Endothelial cell (in vitro differentiated cells): Measurements from ENCODE around the gene NOXRED1. TPM values are rescaled to one million over a fixed set of nuclear protein-coding genes. Genes with fewer than 3 reads are reported as not detected.

Source experiments
- DNase-seq: peaks from one replicate; pipeline ENCODE4 v3.0.0; 2021; ENCODE audit warnings: low spot score
- H3K27ac Mint-ChIP-seq: one replicate; pipeline ENCODE4 v1.8.0; 2021; ENCODE audit warnings: mixed read lengths, inconsistent platforms; ENCODE audit not compliant: unreplicated experiment
- H3K27me3 Mint-ChIP-seq: one replicate; pipeline ENCODE4 v1.8.0; 2021; ENCODE audit warnings: mild to moderate bottlenecking, moderate library complexity, mixed read lengths, inconsistent platforms; ENCODE audit not compliant: unreplicated experiment
- H3K36me3 Mint-ChIP-seq: one replicate; pipeline ENCODE4 v1.8.0; 2021; ENCODE audit warnings: mild to moderate bottlenecking, low read depth, mixed read lengths, inconsistent platforms; ENCODE audit not compliant: unreplicated experiment
- H3K4me1 Mint-ChIP-seq: one replicate; pipeline ENCODE4 v1.8.0; 2021; ENCODE audit warnings: mild to moderate bottlenecking, mixed read lengths, inconsistent platforms; ENCODE audit not compliant: unreplicated experiment
- H3K4me3 Mint-ChIP-seq: one replicate; pipeline ENCODE4 v1.8.0; 2021; ENCODE audit warnings: mild to moderate bottlenecking, mixed read lengths, inconsistent platforms; ENCODE audit not compliant: unreplicated experiment
- H3K9me3 Mint-ChIP-seq: one replicate; pipeline ENCODE4 v1.8.0; 2021; ENCODE audit warnings: mixed read lengths, inconsistent platforms; ENCODE audit not compliant: unreplicated experiment
- total RNA-seq: library from RNA; stranded (reverse); fragmentation: NEBNext Ultra II Directional; extraction: Animal tissue kit (Norgen Biotek cat#: 25700); gene quantifications from one replicate; pipeline ENCODE4 v1.2.1, GENCODE V29; 2021; ENCODE audit not compliant: unreplicated experiment
- TF ChIP-seq, protein P1 (sequence below): fragments of 200-600 bp; sonication (generic); IDR thresholded peaks from one replicate; pipeline ENCODE4 v1.5.0; 2021; ENCODE audit warnings: antibody characterized with exemption; ENCODE audit not compliant: unreplicated experiment

Gene NOXRED1
- total RNA-seq, 1 donor from 2014 or later: 0.49 TPM

DNA sequence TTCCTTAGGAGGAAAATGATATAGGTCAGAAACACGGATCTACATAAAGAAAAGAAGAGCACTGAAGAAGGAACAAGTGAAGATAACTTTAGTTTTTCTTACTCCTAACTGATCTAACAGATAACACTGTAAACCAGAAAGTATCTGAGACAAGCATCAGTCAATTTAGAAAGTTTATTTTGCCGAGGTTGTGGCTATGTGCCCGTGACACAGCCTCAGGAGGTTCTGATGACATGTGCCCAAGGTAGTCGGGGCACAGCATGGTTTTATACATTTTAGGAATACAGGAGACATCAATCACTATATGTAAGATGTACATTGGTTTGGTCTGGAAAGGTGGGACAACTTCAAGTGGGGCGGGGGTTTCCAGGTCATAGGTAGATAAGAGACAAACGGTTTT is 23.1 kb downstream of the NOXRED1 start:
- Mint-ChIP-seq H3K36me3 (no peaks in the 10 kb centered on the region), H3K27me3 (peaks cover under 1% of the 10 kb centered on the region), H3K4me1 (no peaks in the 10 kb centered on the region), H3K27ac (no peak overlapping the region), H3K9me3 (no peaks in the 10 kb centered on the region), H3K4me3 (no peak overlapping the region)
- DNase-seq: no peak
- TF ChIP-seq, protein P1, sequence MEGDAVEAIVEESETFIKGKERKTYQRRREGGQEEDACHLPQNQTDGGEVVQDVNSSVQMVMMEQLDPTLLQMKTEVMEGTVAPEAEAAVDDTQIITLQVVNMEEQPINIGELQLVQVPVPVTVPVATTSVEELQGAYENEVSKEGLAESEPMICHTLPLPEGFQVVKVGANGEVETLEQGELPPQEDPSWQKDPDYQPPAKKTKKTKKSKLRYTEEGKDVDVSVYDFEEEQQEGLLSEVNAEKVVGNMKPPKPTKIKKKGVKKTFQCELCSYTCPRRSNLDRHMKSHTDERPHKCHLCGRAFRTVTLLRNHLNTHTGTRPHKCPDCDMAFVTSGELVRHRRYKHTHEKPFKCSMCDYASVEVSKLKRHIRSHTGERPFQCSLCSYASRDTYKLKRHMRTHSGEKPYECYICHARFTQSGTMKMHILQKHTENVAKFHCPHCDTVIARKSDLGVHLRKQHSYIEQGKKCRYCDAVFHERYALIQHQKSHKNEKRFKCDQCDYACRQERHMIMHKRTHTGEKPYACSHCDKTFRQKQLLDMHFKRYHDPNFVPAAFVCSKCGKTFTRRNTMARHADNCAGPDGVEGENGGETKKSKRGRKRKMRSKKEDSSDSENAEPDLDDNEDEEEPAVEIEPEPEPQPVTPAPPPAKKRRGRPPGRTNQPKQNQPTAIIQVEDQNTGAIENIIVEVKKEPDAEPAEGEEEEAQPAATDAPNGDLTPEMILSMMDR: no peak

DNA sequence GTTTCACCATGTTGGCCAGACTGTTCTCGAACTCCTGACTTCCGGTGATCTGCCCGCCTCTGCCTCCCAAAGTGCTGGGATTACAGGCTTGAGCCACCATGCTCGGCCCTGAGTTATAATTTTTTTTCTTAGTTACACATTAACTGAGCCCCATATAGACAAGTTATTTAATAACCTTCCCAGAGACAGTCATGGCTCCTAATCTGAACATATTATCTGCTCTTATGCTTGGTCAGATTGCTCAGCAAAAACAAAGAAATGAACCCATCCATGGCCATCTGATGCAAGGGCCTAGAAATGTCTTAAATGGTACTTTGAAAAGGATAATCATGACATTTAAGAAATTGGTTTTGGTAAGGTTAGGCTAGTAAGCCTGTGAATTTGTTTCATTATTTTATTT is 33.1 kb downstream of the NOXRED1 start:
- TF ChIP-seq, protein P1: no peak
- no peak for DNase-seq
- H3K27ac Mint-ChIP-seq: no peak overlapping the region
- no peak overlapping the region for H3K4me3 Mint-ChIP-seq
- no peaks in the 10 kb centered on the region for H3K4me1 Mint-ChIP-seq
- no peaks in the 10 kb centered on the region for H3K9me3 Mint-ChIP-seq
- peaks cover 2% of the 10 kb centered on the region for H3K27me3 Mint-ChIP-seq
- H3K36me3 Mint-ChIP-seq: no peaks in the 10 kb centered on the region

DNA sequence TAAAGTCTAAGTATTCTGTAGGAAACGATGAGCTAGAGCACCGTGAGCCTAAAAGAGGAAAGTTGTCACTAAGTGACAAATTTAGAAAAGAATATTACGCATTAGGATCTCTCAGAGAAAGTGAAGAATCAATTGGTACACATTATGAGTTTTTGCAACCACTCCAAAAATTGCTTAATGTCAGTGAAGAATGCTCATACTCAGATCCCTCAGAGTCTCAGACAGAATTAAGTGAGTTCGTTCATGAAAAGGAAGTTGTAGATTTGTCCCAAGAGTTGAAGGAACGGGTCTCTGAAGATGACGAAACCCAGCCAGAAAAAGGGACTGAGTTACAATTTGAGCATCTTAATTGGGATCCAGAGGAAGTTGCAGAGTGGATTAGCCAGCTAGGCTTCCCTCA is 44.6 kb downstream of the NOXRED1 start:
- no peak overlapping the region for H3K4me3 Mint-ChIP-seq
- no peaks in the 10 kb centered on the region for H3K9me3 Mint-ChIP-seq
- no peak overlapping the region for H3K27ac Mint-ChIP-seq
- DNase-seq: no peak
- TF ChIP-seq, protein P1: no peak
- H3K27me3 Mint-ChIP-seq: peaks cover 5% of the 10 kb centered on the region
- H3K4me1 Mint-ChIP-seq: peaks cover 12% of the 10 kb centered on the region
- no peaks in the 10 kb centered on the region for H3K36me3 Mint-ChIP-seq

DNA sequence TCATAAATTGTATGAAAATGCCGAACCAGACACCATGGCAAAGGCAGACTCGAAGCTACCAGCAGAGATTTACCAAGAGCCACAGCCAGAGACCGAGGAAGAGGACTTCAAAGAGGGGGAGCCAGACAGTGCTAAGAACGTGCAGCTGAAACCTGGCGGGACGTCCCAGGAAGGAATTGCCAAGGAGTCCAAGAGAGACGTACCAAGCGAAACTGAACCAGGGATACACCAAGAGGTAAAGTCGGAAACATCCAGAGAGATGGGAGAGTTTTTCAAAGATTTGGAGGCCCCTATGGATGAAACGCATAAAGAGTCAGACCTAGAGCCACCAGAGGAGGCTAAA is 45.9 kb downstream of the NOXRED1 start:
- TF ChIP-seq, protein P1: no peak
- no peak overlapping the region for H3K27ac Mint-ChIP-seq
- no peaks in the 10 kb centered on the region for H3K9me3 Mint-ChIP-seq
- H3K27me3 Mint-ChIP-seq: peaks cover 5% of the 10 kb centered on the region
- peaks cover 12% of the 10 kb centered on the region for H3K4me1 Mint-ChIP-seq
- no peak overlapping the region for H3K4me3 Mint-ChIP-seq
- no peaks in the 10 kb centered on the region for H3K36me3 Mint-ChIP-seq
- no peak for DNase-seq

DNA sequence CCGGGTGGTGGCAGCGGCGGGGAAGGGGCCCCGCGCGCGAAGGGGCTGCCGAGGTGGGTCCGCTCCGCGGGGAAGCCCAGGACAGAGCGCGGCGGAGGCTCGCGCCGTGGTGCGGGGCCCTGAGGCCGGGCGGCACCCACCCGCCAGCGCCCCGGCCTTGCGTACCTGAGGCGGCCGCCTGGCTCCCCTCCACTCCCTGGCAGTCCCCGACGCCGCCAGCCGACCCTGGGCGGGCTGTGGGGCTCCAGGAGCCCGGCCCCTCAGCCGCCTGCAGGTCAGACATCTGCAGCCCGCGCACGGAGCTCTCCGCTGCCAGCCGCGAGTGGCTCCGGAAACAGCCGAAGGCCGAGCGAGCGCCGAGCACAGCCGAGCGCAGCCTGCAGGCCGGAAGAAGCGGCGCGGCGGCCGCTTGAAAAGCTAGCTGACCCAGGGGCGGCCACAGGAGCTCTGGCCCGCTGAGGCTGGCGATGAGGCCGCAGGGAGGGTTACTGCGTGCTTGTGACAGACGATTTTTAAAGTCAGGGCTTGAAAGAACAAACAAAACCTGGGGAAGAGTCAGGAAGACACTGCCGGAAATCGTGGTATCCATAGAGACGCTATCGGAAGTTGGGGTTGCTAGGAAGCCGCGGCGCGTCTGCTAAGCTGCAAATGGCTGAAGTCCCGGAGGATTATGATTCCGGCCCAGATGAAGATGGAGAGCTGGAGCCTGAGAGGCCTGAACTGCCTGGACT is 46.4 kb downstream of the NOXRED1 start, which contains the start of the genes SAMD15 and TMED8:
TSS of gene SAMD15 (plus strand) at position 609 of the 731 bp plus-strand sequence. CDS start at position 649, 40 bp downstream.
TSS of gene TMED8 (minus strand) at position 324 of the 731 bp plus-strand sequence. CDS start at position 283, 41 bp downstream.
- H3K27ac Mint-ChIP-seq: peak within 1 kb of the TSS; percentile 85
- DNase-seq: peak; percentile 92
- H3K4me3 Mint-ChIP-seq: peak within 1 kb of the TSS; percentile 89
- peaks cover 5% of the 10 kb centered on the region for H3K27me3 Mint-ChIP-seq
- no peaks in the 10 kb centered on the region for H3K9me3 Mint-ChIP-seq
- H3K4me1 Mint-ChIP-seq: peaks cover 12% of the 10 kb centered on the region
- TF ChIP-seq, protein P1: no peak
- no peaks in the 10 kb centered on the region for H3K36me3 Mint-ChIP-seq
